Liver (tissue), 9 donors: ENCODE results near the gene RGS7. TPM values are rescaled to one million over a fixed set of nuclear protein-coding genes. Genes with fewer than 3 reads are reported as not detected.

ENCODE experiments used
- DNase-seq: peaks from one replicate; pipeline ENCODE4 v3.0.0-alpha.2; 2017; ENCODE audit warnings: low spot score
- H3K27ac ChIP-seq, 2 donors: one replicate each; pipeline ENCODE4 v1.7.0; 2013; ENCODE audit warnings: inconsistent platforms in 2 of 2, low read length in 2 of 2, control low read depth in 1 of 2, low read depth in 1 of 2, mild to moderate bottlenecking in 1 of 2
- H3K27me3 ChIP-seq, 4 donors: one replicate each; pipeline versions ENCODE4 v1.6.1 to v1.7.0; 2013; ENCODE audit warnings: low read length in 3 of 4, inconsistent platforms in 1 of 4, mild to moderate bottlenecking in 1 of 4, moderate library complexity in 1 of 4; ENCODE audit not compliant: control insufficient read depth in 4 of 4, insufficient read depth in 4 of 4
- H3K36me3 ChIP-seq, 4 donors: one replicate each; pipeline versions ENCODE4 v1.6.1 to v1.7.0; 2013; ENCODE audit warnings: low read length in 3 of 4, mild to moderate bottlenecking in 3 of 4, low read depth in 1 of 4, moderate library complexity in 1 of 4; ENCODE audit not compliant: control insufficient read depth in 4 of 4, insufficient read depth in 3 of 4
- H3K4me1 ChIP-seq, 4 donors: one replicate each; pipeline versions ENCODE4 v1.6.1 to v1.7.0; 2013; ENCODE audit warnings: low read length in 3 of 4, mild to moderate bottlenecking in 3 of 4, moderate library complexity in 1 of 4; ENCODE audit not compliant: control insufficient read depth in 4 of 4, insufficient read depth in 4 of 4
- H3K4me3 ChIP-seq, 3 donors: one replicate each; pipeline versions ENCODE4 v1.6.1 to v1.7.0; 2013; ENCODE audit warnings: low read length in 3 of 3, control low read depth in 1 of 3, low read depth in 1 of 3, mild to moderate bottlenecking in 1 of 3
- H3K9ac ChIP-seq, 2 donors: one replicate each; pipeline ENCODE4 v1.7.0; 2013; ENCODE audit warnings: low read length in 2 of 2, mild to moderate bottlenecking in 2 of 2, moderate library complexity in 2 of 2, control low read depth in 1 of 2, low read depth in 1 of 2
- H3K9me3 ChIP-seq, 4 donors: one replicate each; pipeline versions ENCODE4 v1.6.1 to v1.7.0; 2013; ENCODE audit warnings: low read length in 3 of 4; ENCODE audit not compliant: control insufficient read depth in 4 of 4
- FOXA1 ChIP-seq: IDR thresholded peaks from 2 replicates; pipeline ENCODE4 v1.6.1; 2016; ENCODE audit warnings: antibody characterized with exemption
- HNF4A ChIP-seq, 2 donors: conservative IDR thresholded peaks; 2 replicates each; pipeline ENCODE4 v1.6.1; 2016; ENCODE audit warnings: antibody characterized with exemption in 2 of 2, mild to moderate bottlenecking in 2 of 2
- HNF4G ChIP-seq: IDR thresholded peaks from 2 replicates; pipeline ENCODE4 v1.6.1; 2016; ENCODE audit warnings: antibody characterized with exemption
- JUND ChIP-seq, 2 donors: IDR thresholded peaks; 2 replicates each; pipeline ENCODE4 v1.6.1; 2016; ENCODE audit warnings: antibody characterized with exemption in 2 of 2
- NR2F2 ChIP-seq: IDR thresholded peaks from 2 replicates; pipeline ENCODE4 v1.6.1; 2016; ENCODE audit warnings: antibody characterized with exemption
- SP1 ChIP-seq: IDR thresholded peaks from 2 replicates; pipeline ENCODE4 v1.6.1; 2018; ENCODE audit warnings: antibody characterized with exemption, mild to moderate bottlenecking
- TAF1 ChIP-seq: conservative IDR thresholded peaks from 2 replicates; pipeline ENCODE4 v1.6.1; 2016; ENCODE audit warnings: antibody characterized with exemption, mild to moderate bottlenecking
- YY1 ChIP-seq: IDR thresholded peaks from 2 replicates; pipeline ENCODE4 v1.6.1; 2016; ENCODE audit warnings: antibody characterized with exemption, mild to moderate bottlenecking
- WGBS: extraction: QIAGEN DNeasy Blood & Tissue Kit; methylation state at CpG from one replicate; pipeline ENCODE4 v1.1.7; 2013; 5-methylcytosine and 5-hydroxymethylcytosine counted together
- polyA plus RNA-seq, 2 donors: library from polyadenylated mRNA; stranded (reverse) in 1 of 2; unstranded in 1 of 2; fragments of 200-250 nt in 1 of 2; fragments of >200 nt in 1 of 2; fragmentation: Nextera tagmentation in 1 of 2; extraction: Ambion mirVana in 1 of 2; gene quantifications; one replicate each; pipeline versions ENCODE4 v1.2.1 to v1.2.3, GENCODE V29; 2013 to 2015
- total RNA-seq, 2 donors: library from RNA; depleted of rRNA; stranded (reverse); fragments of >200 nt; gene quantifications; one replicate each; pipeline ENCODE4 v1.2.3, GENCODE V29; 2014
- TF ChIP-seq, protein P1 (sequence below): IDR thresholded peaks from 2 replicates; pipeline ENCODE4 v1.6.1; 2016; ENCODE audit warnings: antibody characterized with exemption
- TF ChIP-seq, protein P2 (sequence below): fragments of 150-350 bp; IDR thresholded peaks from 2 replicates; pipeline ENCODE4 v1.5.1; 2017; ENCODE audit warnings: improper control_type of control experiment, low read depth, low read length; ENCODE audit not compliant: missing input control
- TF ChIP-seq, protein P3 (sequence below): IDR thresholded peaks from 2 replicates; pipeline ENCODE4 v1.6.1; 2016; ENCODE audit warnings: antibody characterized with exemption
- TF ChIP-seq, protein P4 (sequence below): IDR thresholded peaks from 2 replicates; pipeline ENCODE4 v1.6.1; 2016; ENCODE audit warnings: antibody characterized with exemption, mild to moderate bottlenecking
- donor health status: healthy.
- donor health status: healthy.
- donor health status: healthy.
- donor health status: healthy.
- donor health status: healthy.

The RGS7 gene
- total and polyA plus RNA-seq, 4 donors: 0.05 to 0.18 TPM; not detected in 2

GRCh38 chr1:241325456-241325855 lies 31.5 kb downstream of the RGS7 start:
- TF ChIP-seq, protein P1, sequence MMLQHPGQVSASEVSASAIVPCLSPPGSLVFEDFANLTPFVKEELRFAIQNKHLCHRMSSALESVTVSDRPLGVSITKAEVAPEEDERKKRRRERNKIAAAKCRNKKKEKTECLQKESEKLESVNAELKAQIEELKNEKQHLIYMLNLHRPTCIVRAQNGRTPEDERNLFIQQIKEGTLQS: no peak
- TF ChIP-seq HNF4G (no peak), NR2F2 (no peak), TAF1 (no peak), FOXA1 (no peak), SP1 (no peak), HNF4A (conservative IDR thresholded peaks at IDR 0.05) (no peak), JUND (IDR thresholded peaks at IDR 0.05) (no peak)
- TF ChIP-seq, protein P2, sequence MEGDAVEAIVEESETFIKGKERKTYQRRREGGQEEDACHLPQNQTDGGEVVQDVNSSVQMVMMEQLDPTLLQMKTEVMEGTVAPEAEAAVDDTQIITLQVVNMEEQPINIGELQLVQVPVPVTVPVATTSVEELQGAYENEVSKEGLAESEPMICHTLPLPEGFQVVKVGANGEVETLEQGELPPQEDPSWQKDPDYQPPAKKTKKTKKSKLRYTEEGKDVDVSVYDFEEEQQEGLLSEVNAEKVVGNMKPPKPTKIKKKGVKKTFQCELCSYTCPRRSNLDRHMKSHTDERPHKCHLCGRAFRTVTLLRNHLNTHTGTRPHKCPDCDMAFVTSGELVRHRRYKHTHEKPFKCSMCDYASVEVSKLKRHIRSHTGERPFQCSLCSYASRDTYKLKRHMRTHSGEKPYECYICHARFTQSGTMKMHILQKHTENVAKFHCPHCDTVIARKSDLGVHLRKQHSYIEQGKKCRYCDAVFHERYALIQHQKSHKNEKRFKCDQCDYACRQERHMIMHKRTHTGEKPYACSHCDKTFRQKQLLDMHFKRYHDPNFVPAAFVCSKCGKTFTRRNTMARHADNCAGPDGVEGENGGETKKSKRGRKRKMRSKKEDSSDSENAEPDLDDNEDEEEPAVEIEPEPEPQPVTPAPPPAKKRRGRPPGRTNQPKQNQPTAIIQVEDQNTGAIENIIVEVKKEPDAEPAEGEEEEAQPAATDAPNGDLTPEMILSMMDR: no peak
- TF ChIP-seq, protein P3, sequence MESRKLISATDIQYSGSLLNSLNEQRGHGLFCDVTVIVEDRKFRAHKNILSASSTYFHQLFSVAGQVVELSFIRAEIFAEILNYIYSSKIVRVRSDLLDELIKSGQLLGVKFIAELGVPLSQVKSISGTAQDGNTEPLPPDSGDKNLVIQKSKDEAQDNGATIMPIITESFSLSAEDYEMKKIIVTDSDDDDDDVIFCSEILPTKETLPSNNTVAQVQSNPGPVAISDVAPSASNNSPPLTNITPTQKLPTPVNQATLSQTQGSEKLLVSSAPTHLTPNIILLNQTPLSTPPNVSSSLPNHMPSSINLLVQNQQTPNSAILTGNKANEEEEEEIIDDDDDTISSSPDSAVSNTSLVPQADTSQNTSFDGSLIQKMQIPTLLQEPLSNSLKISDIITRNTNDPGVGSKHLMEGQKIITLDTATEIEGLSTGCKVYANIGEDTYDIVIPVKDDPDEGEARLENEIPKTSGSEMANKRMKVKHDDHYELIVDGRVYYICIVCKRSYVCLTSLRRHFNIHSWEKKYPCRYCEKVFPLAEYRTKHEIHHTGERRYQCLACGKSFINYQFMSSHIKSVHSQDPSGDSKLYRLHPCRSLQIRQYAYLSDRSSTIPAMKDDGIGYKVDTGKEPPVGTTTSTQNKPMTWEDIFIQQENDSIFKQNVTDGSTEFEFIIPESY: no peak
- Histone ChIP-seq H3K27me3 (no peaks in the 10 kb centered on the region), H3K9ac (no peak overlapping the region), H3K4me3 (no peak overlapping the region), H3K9me3 (peaks cover 0 to 2% (median 0%) of the 10 kb centered on the region in 4 donors), H3K27ac (no peak overlapping the region), H3K36me3 (no peaks in the 10 kb centered on the region), H3K4me1 (no peaks in the 10 kb centered on the region)
- 66% methylated on average over 2 of the region's 2 CpGs for WGBS
- no peak for DNase-seq

- 40% methylated on average over 9 of the region's 9 CpGs for WGBS
- no peak for DNase-seq
- Histone ChIP-seq H3K27me3 (no peaks in the 10 kb centered on the region), H3K27ac (no peak overlapping the region), H3K4me3 (no peak overlapping the region), H3K9me3 (peaks cover 0 to 2% (median 0%) of the 10 kb centered on the region in 4 donors), H3K36me3 (no peaks in the 10 kb centered on the region), H3K4me1 (no peaks in the 10 kb centered on the region), H3K9ac (no peak overlapping the region)
- TF ChIP-seq, protein P4, sequence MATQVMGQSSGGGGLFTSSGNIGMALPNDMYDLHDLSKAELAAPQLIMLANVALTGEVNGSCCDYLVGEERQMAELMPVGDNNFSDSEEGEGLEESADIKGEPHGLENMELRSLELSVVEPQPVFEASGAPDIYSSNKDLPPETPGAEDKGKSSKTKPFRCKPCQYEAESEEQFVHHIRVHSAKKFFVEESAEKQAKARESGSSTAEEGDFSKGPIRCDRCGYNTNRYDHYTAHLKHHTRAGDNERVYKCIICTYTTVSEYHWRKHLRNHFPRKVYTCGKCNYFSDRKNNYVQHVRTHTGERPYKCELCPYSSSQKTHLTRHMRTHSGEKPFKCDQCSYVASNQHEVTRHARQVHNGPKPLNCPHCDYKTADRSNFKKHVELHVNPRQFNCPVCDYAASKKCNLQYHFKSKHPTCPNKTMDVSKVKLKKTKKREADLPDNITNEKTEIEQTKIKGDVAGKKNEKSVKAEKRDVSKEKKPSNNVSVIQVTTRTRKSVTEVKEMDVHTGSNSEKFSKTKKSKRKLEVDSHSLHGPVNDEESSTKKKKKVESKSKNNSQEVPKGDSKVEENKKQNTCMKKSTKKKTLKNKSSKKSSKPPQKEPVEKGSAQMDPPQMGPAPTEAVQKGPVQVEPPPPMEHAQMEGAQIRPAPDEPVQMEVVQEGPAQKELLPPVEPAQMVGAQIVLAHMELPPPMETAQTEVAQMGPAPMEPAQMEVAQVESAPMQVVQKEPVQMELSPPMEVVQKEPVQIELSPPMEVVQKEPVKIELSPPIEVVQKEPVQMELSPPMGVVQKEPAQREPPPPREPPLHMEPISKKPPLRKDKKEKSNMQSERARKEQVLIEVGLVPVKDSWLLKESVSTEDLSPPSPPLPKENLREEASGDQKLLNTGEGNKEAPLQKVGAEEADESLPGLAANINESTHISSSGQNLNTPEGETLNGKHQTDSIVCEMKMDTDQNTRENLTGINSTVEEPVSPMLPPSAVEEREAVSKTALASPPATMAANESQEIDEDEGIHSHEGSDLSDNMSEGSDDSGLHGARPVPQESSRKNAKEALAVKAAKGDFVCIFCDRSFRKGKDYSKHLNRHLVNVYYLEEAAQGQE: peak; percentile 98
- no peak for TF ChIP-seq YY1
These were observed 33.4 kb downstream of the RGS7 start for GRCh38 chr1:241323514-241324195.
